ENCODE data around the gene ZNF649. TPM values are rescaled to one million over a fixed set of nuclear protein-coding genes. Genes with fewer than 3 reads are reported as not detected.
A peak's percentile ranks its signal among the peaks of the same experiment; 100 is the strongest.

Gene ZNF649
- polyA plus RNA-seq (2013, experiment 1 of 2), result 17.3 TPM
- 16.7 TPM for polyA plus RNA-seq (2013, experiment 2 of 2)

- Histone ChIP-seq H3K14ac (ENCODE audit: low read length) (peak within 1 kb of the TSS; percentile 79), H2BK5ac (ENCODE audit: low read length) (peak within 1 kb of the TSS; percentile 83), H3K36me3 (replicated peaks in 1 of 2; ENCODE audit: control insufficient read depth in 2 of 2, insufficient read depth in 2 of 2, low read length in 2 of 2) (peaks cover 20 to 38% of the 10 kb centered on the region in 2 donors), H3K4me1 (ENCODE audit: control insufficient read depth in 2 of 2, insufficient read depth in 1 of 2, low read depth in 1 of 2, low read length in 2 of 2) (no peaks in the 10 kb centered on the region), H3K27me3 (ENCODE audit: control insufficient read depth in 3 of 3, insufficient read depth in 3 of 3, low read depth in 1 of 3, low read length in 3 of 3) (peaks cover 0 to 5% (median 0%) of the 10 kb centered on the region in 3 experiments), H3K23ac (ENCODE audit: low read depth, low read length, poor library complexity) (peak within 1 kb of the TSS; percentile 99), H4K91ac (ENCODE audit: low read depth, low read length, poor library complexity) (peak within 1 kb of the TSS; percentile 48), H2BK15ac (ENCODE audit: low read length) (peak within 1 kb of the TSS; percentile 72), H2BK120ac (ENCODE audit: low read depth, low read length) (peak within 1 kb of the TSS; percentile 28), H2BK12ac (ENCODE audit: low read length) (no peak within 1 kb of the TSS), H3K18ac (ENCODE audit: low read length) (peak within 1 kb of the TSS; percentile 94), H3K4me2 (ENCODE audit: insufficient read depth, low read length, poor library complexity, severe bottlenecking) (peak within 1 kb of the TSS; percentile 53), H3K9me3 (replicated peaks in 1 of 2; ENCODE audit: control insufficient read depth in 2 of 2, insufficient read depth in 1 of 2, low read depth in 1 of 2, low read length in 2 of 2) (peaks cover 32 to 64% of the 10 kb centered on the region in 2 donors), H2AK5ac (ENCODE audit: low read depth, low read length) (peak within 1 kb of the TSS; percentile 25), H3K79me1 (ENCODE audit: low read depth, low read length) (peaks cover 3% of the 10 kb centered on the region), H3K4ac (ENCODE audit: low read length) (no peak within 1 kb of the TSS), H2AFZ (ENCODE audit: low read length) (peak within 1 kb of the TSS; percentile 93), H3K27ac (replicated peaks; ENCODE audit: low read length) (peak within 1 kb of the TSS; percentile 46), H3K4me3 (ENCODE audit: low read length in 2 of 2) (peak within 1 kb of the TSS; percentile 79 to 97), H3K9ac (ENCODE audit: low read depth, low read length, poor library complexity) (peak within 1 kb of the TSS; percentile 89), H4K8ac (ENCODE audit: low read depth, low read length) (peak within 1 kb of the TSS; percentile 9)
- no CpG with 5 or more reads among the region's 43 CpGs for WGBS, 2 donors (ENCODE audit: extremely low coverage in 2 of 2, insufficient read length in 2 of 2, insufficient replicate concordance in 1 of 2)
- DNase-seq (ENCODE audit: low spot score), result peak; percentile 85
Measured at GRCh38 chr19:51904331-51905165, at the start of gene ZNF649. TSS of gene ZNF649 (minus strand) at chr19:51905017. CDS start at chr19:51900107, 4,910 bp downstream.

GRCh38 chr19:51948975-51949374 is 44.2 kb upstream of the ZNF649 start:
- no peak overlapping the region for H3K18ac ChIP-seq (ENCODE audit: low read length)
- peaks cover 14 to 29% of the 10 kb centered on the region in 2 donors for H3K36me3 ChIP-seq (replicated peaks in 1 of 2; ENCODE audit: control insufficient read depth in 2 of 2, insufficient read depth in 2 of 2, low read length in 2 of 2)
- H3K14ac ChIP-seq (ENCODE audit: low read length), result no peak overlapping the region
- no peaks in the 10 kb centered on the region for H3K27me3 ChIP-seq (ENCODE audit: control insufficient read depth in 3 of 3, insufficient read depth in 3 of 3, low read depth in 1 of 3, low read length in 3 of 3)
- H2BK15ac ChIP-seq (ENCODE audit: low read length), result no peak overlapping the region
- H2AK5ac ChIP-seq (ENCODE audit: low read depth, low read length), result no peak overlapping the region
- no peak overlapping the region for H2BK120ac ChIP-seq (ENCODE audit: low read depth, low read length)
- H2AFZ ChIP-seq (ENCODE audit: low read length), result no peak overlapping the region
- H3K23ac ChIP-seq (ENCODE audit: low read depth, low read length, poor library complexity), result no peak overlapping the region
- H3K9ac ChIP-seq (ENCODE audit: low read depth, low read length, poor library complexity), result no peak overlapping the region
- H3K79me1 ChIP-seq (ENCODE audit: low read depth, low read length), result no peaks in the 10 kb centered on the region
- no peak overlapping the region for H3K4me2 ChIP-seq (ENCODE audit: insufficient read depth, low read length, poor library complexity, severe bottlenecking)
- H3K4ac ChIP-seq (ENCODE audit: low read length), result no peak overlapping the region
- WGBS, 2 donors (ENCODE audit: extremely low coverage in 2 of 2, insufficient read length in 2 of 2, insufficient replicate concordance in 1 of 2), result no CpG with 5 or more reads among the region's 25 CpGs
- H3K4me3 ChIP-seq (ENCODE audit: low read length in 2 of 2), result no peak overlapping the region
- H4K91ac ChIP-seq (ENCODE audit: low read depth, low read length, poor library complexity), result no peak overlapping the region
- H3K4me1 ChIP-seq (ENCODE audit: control insufficient read depth in 2 of 2, insufficient read depth in 1 of 2, low read depth in 1 of 2, low read length in 2 of 2), result peaks cover 0 to 2% of the 10 kb centered on the region in 2 donors
- DNase-seq (ENCODE audit: low spot score), result no peak
- no peak overlapping the region for H2BK5ac ChIP-seq (ENCODE audit: low read length)
- no peak overlapping the region for H3K27ac ChIP-seq (replicated peaks; ENCODE audit: low read length)
- H4K8ac ChIP-seq (ENCODE audit: low read depth, low read length), result no peak overlapping the region
- no peak overlapping the region for H2BK12ac ChIP-seq (ENCODE audit: low read length)
- H3K9me3 ChIP-seq (replicated peaks in 1 of 2; ENCODE audit: control insufficient read depth in 2 of 2, insufficient read depth in 1 of 2, low read depth in 1 of 2, low read length in 2 of 2), result peaks cover 37 to 54% of the 10 kb centered on the region in 2 donors

- WGBS, 2 donors (ENCODE audit: extremely low coverage in 2 of 2, insufficient read length in 2 of 2, insufficient replicate concordance in 1 of 2), result no CpG with 5 or more reads among the region's 1 CpG
- Histone ChIP-seq H3K9me3 (replicated peaks in 1 of 2; ENCODE audit: control insufficient read depth in 2 of 2, insufficient read depth in 1 of 2, low read depth in 1 of 2, low read length in 2 of 2) (peaks cover 42 to 75% of the 10 kb centered on the region in 2 donors), H3K4me1 (ENCODE audit: control insufficient read depth in 2 of 2, insufficient read depth in 1 of 2, low read depth in 1 of 2, low read length in 2 of 2) (no peaks in the 10 kb centered on the region)
Measured at GRCh38 chr19:51946602-51947001, 41.8 kb upstream of the ZNF649 start.

GRCh38 chr19:51944798-51945552 is 40.2 kb upstream of the ZNF649 start:
- no peak overlapping the region for H2BK15ac ChIP-seq (ENCODE audit: low read length)
- no peak overlapping the region for H2BK5ac ChIP-seq (ENCODE audit: low read length)
- H2BK120ac ChIP-seq (ENCODE audit: low read depth, low read length), result no peak overlapping the region
- no peaks in the 10 kb centered on the region for H3K4me1 ChIP-seq (ENCODE audit: control insufficient read depth in 2 of 2, insufficient read depth in 1 of 2, low read depth in 1 of 2, low read length in 2 of 2)
- no peak overlapping the region for H3K23ac ChIP-seq (ENCODE audit: low read depth, low read length, poor library complexity)
- peaks cover 38 to 69% of the 10 kb centered on the region in 2 donors for H3K36me3 ChIP-seq (replicated peaks in 1 of 2; ENCODE audit: control insufficient read depth in 2 of 2, insufficient read depth in 2 of 2, low read length in 2 of 2)
- DNase-seq (ENCODE audit: low spot score), result no peak
- no peak overlapping the region for H3K14ac ChIP-seq (ENCODE audit: low read length)
- peaks cover 48 to 91% of the 10 kb centered on the region in 2 donors for H3K9me3 ChIP-seq (replicated peaks in 1 of 2; ENCODE audit: control insufficient read depth in 2 of 2, insufficient read depth in 1 of 2, low read depth in 1 of 2, low read length in 2 of 2)
- no peak overlapping the region for H3K4me2 ChIP-seq (ENCODE audit: insufficient read depth, low read length, poor library complexity, severe bottlenecking)
- H4K8ac ChIP-seq (ENCODE audit: low read depth, low read length), result no peak overlapping the region
- H3K18ac ChIP-seq (ENCODE audit: low read length), result no peak overlapping the region
- H3K79me1 ChIP-seq (ENCODE audit: low read depth, low read length), result no peaks in the 10 kb centered on the region
- WGBS, 2 donors (ENCODE audit: extremely low coverage in 2 of 2, insufficient read length in 2 of 2, insufficient replicate concordance in 1 of 2), result no CpG with 5 or more reads among the region's 7 CpGs
- H4K91ac ChIP-seq (ENCODE audit: low read depth, low read length, poor library complexity), result no peak overlapping the region
- H2AK5ac ChIP-seq (ENCODE audit: low read depth, low read length), result no peak overlapping the region
- no peaks in the 10 kb centered on the region for H3K27me3 ChIP-seq (ENCODE audit: control insufficient read depth in 3 of 3, insufficient read depth in 3 of 3, low read depth in 1 of 3, low read length in 3 of 3)
- H3K9ac ChIP-seq (ENCODE audit: low read depth, low read length, poor library complexity), result no peak overlapping the region
- no peak overlapping the region for H2BK12ac ChIP-seq (ENCODE audit: low read length)
- H3K27ac ChIP-seq (replicated peaks; ENCODE audit: low read length), result no peak overlapping the region
- H2AFZ ChIP-seq (ENCODE audit: low read length), result no peak overlapping the region
- H3K4me3 ChIP-seq (ENCODE audit: low read length in 2 of 2), result no peak overlapping the region
- no peak overlapping the region for H3K4ac ChIP-seq (ENCODE audit: low read length)

More at GRCh38 chr19:51946602-51947001, 41.8 kb upstream of the ZNF649 start:
- Histone ChIP-seq H3K18ac (ENCODE audit: low read length) (no peak overlapping the region), H2BK5ac (ENCODE audit: low read length) (no peak overlapping the region), H2BK120ac (ENCODE audit: low read depth, low read length) (no peak overlapping the region), H3K9ac (ENCODE audit: low read depth, low read length, poor library complexity) (no peak overlapping the region), H2BK12ac (ENCODE audit: low read length) (no peak overlapping the region), H3K23ac (ENCODE audit: low read depth, low read length, poor library complexity) (no peak overlapping the region), H2AK5ac (ENCODE audit: low read depth, low read length) (no peak overlapping the region), H2BK15ac (ENCODE audit: low read length) (no peak overlapping the region), H3K4ac (ENCODE audit: low read length) (no peak overlapping the region), H3K14ac (ENCODE audit: low read length) (no peak overlapping the region), H2AFZ (ENCODE audit: low read length) (no peak overlapping the region), H3K36me3 (replicated peaks in 1 of 2; ENCODE audit: control insufficient read depth in 2 of 2, insufficient read depth in 2 of 2, low read length in 2 of 2) (peaks cover 24 to 53% of the 10 kb centered on the region in 2 donors), H4K91ac (ENCODE audit: low read depth, low read length, poor library complexity) (no peak overlapping the region), H3K4me3 (ENCODE audit: low read length in 2 of 2) (no peak overlapping the region), H3K27ac (replicated peaks; ENCODE audit: low read length) (no peak overlapping the region), H3K27me3 (ENCODE audit: control insufficient read depth in 3 of 3, insufficient read depth in 3 of 3, low read depth in 1 of 3, low read length in 3 of 3) (no peaks in the 10 kb centered on the region), H3K79me1 (ENCODE audit: low read depth, low read length) (no peaks in the 10 kb centered on the region), H3K4me2 (ENCODE audit: insufficient read depth, low read length, poor library complexity, severe bottlenecking) (no peak overlapping the region), H4K8ac (ENCODE audit: low read depth, low read length) (no peak overlapping the region)
- no peak for DNase-seq (ENCODE audit: low spot score)
